T-helper 2 cell treated with Interferon-gamma antibody and Interleukin-4, amounts not matched to agents 100 ng/mL and 5 ng/mL, for 36 hours (primary cell): ENCODE results near the gene EXOC3L2. TPM values are rescaled to one million over a fixed set of nuclear protein-coding genes. Genes with fewer than 3 reads are reported as not detected.
"Not testable (repeated sequence)": the region's sequence is repeated elsewhere in the genome, so short reads cannot be mapped to it uniquely, and the experiment has no call there.

Experiments
- intact Hi-C: fragments of 100-400 bp; cut with micrococcal nuclease; formaldehyde crosslinking; loops from one replicate; pipeline ENCODE4 v1.15.1; 2023
- total RNA-seq: library from RNA; stranded (reverse); gene quantifications from 2 replicates; pipeline ENCODE4 v1.2.3, GENCODE V29; 2022

Gene EXOC3L2
- total RNA-seq, 1 donor from 2014 or later: not detected

- intact Hi-C loops: no loop called here
Observed at GRCh38 chr19:45256836-45257235, 11.6 kb upstream of the EXOC3L2 start.

DNA sequence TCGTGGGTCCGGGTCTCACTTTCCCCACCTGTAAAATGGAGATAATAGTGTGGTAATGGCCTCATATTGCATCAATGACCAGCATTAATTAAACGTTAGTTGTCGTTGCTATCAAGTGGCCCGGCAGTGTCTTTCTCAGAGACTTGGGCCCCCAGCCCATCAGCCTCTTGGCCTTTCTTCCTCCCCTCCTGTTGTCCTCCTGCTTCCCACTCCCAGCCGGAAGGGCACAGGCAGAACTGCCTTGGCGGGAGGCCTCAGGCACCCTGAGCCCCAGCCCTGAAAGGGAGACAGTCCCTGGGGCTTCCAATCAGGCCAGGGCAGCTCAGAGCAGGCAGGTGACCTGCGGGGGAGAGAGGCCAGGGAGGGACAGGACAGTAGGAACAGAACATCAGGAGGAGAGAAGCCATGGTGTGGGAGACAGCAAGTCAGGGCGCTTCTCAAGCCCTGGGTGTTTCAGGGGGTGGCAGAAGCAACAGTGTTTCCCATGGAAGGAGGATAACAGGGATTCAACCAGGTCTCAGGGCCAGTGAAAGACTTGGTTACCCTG is 10.5 kb upstream of the EXOC3L2 start:
- intact Hi-C loops: no loop called here

DNA sequence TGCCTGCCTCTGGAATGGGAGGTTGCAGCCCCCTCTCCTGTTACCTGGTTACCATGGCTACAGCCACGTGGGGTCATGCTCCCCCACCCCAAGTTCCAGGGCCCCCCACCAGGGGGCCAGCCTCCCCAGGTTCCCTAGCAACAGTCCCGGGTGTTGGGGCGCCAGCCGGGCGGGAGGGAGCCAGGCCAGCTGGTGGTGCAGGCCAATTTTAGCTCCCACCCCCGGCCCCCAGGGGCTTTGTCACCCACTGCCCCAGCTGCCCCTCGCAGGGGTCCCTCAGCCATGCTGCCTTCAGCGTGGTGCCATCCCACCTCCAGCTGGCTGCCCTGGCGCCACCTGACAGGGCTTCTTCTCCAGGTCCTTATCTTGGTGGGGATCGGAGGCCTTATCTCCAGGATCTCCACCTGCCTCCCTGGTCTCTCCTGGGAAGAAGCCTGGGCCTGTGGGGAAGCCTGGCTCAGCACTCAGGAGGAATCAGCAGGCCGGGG is 8.9 kb upstream of the EXOC3L2 start:
- intact Hi-C loops: loop anchor here (5.0 kb wide), 2 partner anchors 83 to 162 kb away; partner anchors contain the start of gene PPP1R37

GRCh38 chr19:45253396-45254027 is 8.3 kb upstream of the EXOC3L2 start:
- intact Hi-C loops: loop anchor here (5.0 kb wide), 2 partner anchors 84 to 161 kb away; partner anchors contain the start of gene PPP1R37

DNA sequence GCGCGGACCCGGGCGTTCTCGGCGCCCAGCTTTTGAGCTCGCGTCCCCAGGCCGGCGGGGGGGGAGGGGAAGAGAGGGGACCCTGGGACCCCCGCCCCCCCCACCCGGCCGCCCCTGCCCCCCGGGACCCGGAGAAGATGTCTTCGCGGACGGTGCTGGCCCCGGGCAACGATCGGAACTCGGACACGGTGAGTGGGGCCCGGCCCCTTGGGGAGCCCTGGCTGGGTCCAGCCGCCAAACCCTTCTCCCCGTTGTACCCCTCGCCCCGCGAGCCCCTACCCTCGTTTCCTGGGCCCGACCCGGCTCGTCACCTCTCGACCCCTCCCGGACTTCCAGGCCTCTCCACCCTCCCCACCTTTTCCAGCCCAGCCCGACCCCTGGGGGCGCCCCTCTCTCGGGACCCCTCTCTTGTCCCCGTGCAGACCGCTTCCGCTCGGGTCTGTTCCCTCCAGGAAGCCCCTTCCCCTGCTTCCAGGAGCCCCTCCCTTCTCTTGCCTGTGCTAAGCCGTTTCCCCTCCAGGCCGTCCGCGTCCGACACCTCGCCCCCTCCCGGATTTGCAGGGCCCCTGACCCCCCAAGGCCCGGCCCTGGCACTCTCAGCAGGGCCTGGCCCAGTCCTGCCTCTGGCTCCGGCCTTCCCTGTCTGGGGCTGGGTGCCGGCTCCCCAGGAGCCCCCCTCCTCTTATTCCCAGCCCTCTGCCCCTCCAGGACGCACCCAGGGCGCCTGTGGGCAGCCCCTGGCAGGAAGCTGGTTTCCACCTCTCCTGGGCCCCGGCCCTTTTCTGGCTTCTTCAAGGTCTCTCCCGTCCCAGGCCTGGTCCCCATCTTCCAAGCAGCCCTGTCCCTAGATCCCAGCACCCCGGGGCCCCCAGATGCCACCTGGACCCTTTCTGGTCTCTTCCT is 6.5 kb upstream of the EXOC3L2 start:
- intact Hi-C loops: loop anchor here (2.0 to 5.0 kb wide), 3 partner anchors 73 to 159 kb away; partner anchors contain the start of genes BLOC1S3, PPP1R37 and TRAPPC6A

DNA sequence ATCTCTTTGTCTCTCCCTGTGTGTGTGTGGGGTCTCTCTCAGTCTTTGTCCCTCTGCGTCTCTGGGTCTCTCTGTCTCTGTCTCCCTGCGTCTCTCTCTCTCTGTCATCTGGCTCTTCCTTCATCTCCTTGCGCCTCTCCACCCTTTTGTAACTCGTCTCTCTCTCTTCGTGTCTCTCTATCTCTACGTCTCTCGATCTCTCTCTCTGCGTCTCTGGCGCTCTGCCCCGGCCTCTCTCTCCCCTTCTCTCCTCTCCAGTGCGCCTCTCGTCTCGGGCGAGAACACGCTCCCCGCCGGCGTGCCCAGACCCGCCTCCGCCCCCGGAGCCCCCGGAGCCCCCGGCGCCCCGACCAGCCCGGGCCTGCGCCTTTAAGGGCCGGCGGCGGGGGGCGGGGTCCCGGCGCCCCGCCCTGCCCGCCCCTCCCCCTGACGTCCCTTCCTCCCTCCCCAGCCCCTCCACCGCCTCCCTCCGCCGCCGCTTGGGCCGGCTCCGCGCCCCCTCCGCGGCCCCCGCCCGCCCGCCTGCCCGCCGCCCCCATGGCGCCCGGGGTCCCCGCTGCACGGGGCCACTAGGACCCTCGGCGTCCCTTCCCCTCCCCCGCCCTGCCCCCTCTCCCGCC is 5.7 kb upstream of the EXOC3L2 start, which contains the start of gene MARK4:
MARK4 (plus strand) TSS at position 440 of the 620 bp plus-strand sequence. CDS start 318 bp downstream, outside the sequence.
- intact Hi-C loops: loop anchor here (2.0 to 5.0 kb wide), 3 partner anchors 72 to 159 kb away; partner anchors contain the start of genes BLOC1S3, PPP1R37 and TRAPPC6A

GRCh38 chr19:45250216-45250831 is 5.1 kb upstream of the EXOC3L2 start:
- intact Hi-C loops: loop anchor here (2.0 to 5.0 kb wide), 3 partner anchors 72 to 158 kb away; partner anchors contain the start of genes BLOC1S3, PPP1R37 and TRAPPC6A

DNA sequence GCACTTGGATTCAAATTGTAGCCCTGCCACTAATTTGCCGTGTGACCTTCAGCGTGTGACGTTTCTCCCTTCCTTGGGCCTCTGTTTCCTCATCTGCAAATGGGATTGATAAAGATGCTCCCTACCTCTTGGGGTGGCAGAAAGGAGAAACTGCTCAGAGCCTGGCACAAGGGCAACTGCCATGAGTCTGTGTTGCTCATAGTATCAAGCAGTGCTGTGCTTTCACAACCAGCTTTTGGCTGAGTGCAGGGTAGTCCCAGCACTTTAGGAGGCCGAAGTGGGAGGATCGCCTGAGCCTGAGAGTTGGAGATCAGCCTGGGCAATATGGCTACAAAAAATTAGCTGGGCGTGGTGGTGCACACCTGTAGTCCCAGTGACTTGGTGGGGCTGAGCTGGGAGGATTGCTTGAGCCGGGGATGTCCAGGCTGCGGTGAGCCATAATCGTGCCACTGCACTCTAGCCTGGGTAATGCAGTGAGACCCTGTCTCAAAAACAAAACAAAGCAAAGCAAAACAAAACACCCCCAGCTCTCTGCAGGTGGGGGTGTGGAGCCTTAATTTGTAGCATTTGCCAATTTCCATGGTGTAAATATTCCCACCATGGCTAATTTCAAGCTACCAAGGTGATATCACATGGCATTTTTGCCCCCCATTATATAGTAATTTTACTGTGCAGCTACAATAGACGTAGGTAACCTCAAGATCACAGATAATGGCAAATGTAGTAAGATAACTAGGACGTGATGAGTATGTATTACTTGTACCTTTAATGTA is 4.2 kb upstream of the EXOC3L2 start:
- intact Hi-C loops: loop anchor here (2.0 to 5.0 kb wide), 3 partner anchors 71 to 157 kb away; partner anchors contain the start of genes BLOC1S3, PPP1R37 and TRAPPC6A

- intact Hi-C loops: no loop called here
Observed at GRCh38 chr19:45247136-45247535, 1.9 kb upstream of the EXOC3L2 start.

DNA sequence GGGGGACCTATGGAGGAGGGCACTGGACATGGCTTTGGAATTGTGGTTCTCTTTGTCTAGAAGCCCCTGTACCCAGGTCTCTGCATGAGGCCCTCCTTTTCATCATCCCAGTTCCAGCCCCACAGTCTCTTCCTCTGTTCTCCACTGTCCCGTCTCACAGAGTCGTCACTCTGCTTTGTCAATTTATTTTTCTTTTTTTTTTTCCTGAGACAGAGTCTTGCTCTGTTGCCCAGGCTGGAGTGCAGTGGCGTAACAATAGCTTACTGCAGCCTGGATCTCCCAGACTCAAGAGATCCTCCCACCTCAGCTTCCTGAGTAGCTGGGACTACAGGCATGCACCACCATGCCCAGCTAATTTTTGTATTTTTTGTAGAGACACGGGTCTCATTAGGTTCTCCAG is 619 bp upstream of the EXOC3L2 start:
- intact Hi-C loops: no loop called here

- intact Hi-C loops: no loop called here
Observed at GRCh38 chr19:45244133-45244794, 943 bp downstream of the EXOC3L2 start.

- intact Hi-C loops: no loop called here
Observed at GRCh38 chr19:45243144-45243732, 2.0 kb downstream of the EXOC3L2 start.

DNA sequence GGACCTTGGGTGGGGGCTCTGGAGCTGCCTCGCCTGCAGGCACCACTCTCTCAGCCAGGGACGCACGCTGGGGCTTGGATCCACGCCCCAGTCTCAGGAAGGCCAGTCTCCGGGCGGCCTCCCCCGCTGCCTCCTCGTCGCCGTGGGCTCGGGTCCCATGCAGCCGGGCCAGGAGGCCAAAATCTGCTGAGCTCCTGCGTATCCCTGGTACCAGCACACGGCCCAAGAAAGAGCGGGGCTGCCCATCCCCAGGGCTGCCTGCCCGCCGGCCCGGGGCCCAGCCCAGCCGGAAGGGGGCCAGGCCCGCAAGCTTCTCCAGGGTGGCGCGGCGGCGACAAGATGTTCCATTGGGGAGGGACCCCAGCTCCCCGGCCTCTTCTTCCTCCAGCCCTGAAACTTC is 6.7 kb downstream of the EXOC3L2 start:
- intact Hi-C loops: no loop called here

- intact Hi-C loops: no loop called here
Observed at GRCh38 chr19:45235485-45235884, 9.7 kb downstream of the EXOC3L2 start.

DNA sequence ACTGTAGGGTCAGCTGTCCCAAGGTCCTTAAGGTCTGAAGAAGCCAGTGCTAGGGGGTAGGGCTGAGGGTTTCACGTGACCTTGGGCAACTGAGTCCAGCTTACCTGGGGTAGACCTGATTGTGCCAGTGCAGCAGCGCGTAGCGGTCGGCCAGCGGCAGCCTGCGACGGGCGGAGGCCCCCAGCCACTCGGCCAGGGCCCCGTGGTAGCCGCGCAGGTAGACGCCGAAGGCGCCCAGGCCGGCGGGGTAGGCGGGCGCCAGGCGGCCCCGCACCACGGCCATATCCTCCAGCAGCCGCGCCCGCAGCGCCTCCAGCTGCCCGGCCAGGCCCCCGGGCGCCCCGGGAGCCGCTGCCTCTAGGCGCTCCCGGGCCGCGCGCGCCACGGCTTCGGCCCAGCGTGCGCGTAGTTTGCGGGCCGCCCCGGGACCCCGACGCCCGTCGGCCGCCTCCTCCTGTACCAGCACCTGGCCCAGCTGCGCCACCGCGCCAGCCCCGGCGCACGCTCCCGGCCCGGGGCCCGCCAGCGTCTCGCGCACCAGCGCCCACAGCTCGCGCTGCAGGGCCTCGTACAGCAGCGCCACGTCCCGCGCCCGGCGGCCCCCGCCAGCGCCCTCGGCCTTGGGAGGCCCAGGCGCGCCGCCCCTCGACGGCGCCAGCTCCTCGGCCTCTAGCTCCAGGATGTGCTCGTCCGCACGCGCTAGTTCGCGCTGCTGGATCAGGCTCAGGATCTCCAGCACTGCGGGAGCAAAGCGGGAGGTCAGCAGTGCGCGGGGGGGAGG is 10.9 kb downstream of the EXOC3L2 start:
- intact Hi-C loops: no loop called here

DNA sequence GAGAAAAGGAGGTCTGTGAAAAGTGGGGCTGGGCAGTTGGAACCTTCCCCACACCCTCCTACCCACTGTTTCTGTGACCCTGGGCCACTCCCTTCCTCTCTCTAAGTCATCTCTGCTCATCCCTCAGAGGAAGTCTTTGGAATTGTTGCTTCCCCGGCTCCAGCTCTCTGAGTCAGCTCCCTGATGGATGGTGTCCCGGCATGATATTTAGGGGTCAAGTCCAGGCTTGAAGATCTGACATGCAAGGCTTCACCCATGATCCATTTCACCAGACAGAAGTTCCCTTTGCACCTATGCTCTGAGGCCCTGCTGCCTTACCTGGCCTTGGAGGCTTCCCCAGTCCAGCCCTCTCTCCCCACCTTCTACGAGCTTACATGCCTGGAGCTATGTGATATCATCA is 13.3 kb downstream of the EXOC3L2 start:
- intact Hi-C loops: no loop called here

DNA sequence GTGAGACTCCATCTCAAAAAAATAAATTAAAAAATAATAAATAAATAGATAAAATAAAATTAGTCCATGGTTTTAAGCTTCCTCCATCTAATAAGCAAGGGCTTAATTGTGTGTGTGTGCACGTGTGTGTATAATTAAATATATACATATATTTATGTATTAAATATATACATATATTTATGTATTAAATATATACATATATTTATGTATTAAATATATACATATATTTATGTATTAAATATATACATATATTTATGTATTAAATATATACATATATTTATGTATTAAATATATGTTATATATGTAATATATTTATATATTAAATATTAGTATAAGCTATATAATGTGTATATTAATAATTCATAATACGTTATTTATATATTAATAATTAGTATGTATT is 16.2 kb downstream of the EXOC3L2 start:
- intact Hi-C loops: not testable (repeated sequence)

GRCh38 chr19:45224645-45225044 is 20.6 kb downstream of the EXOC3L2 start:
- intact Hi-C loops: no loop called here
